HepG2 (cell line): ENCODE data around the gene CAMK2D. TPM values are rescaled to one million over a fixed set of nuclear protein-coding genes. Genes with fewer than 3 reads are reported as not detected.

ENCODE experiments used
- ATAC-seq: fragments of 200-7000 bp; cut with Tn5 transposase; 3 replicates; pipeline ENCODE4 v1.9.1; 2020; ENCODE audit warnings: mild to moderate bottlenecking, moderate library complexity
- BruUV-seq: library from RNA; stranded (reverse); fragments of 400-500 nt; replicated peaks from 2 replicates; lab custom pipeline; 2021; lab: Mats Ljungman, UMichigan
- CTCF ChIA-PET: fragments of 300-600 bp; formaldehyde crosslinking; extraction: SDS; loops from one replicate; lab custom pipeline; 2021; ENCODE audit warnings: low total read pairs, inconsistent platforms, low intra/inter-chr PET ratio; lab: Yijun Ruan, JAX
- POLR2A ChIA-PET: fragments of 350-600 bp; sonication (Branson Sonifier 250); formaldehyde crosslinking; loops from one replicate; lab custom pipeline; 2020; ENCODE audit warnings: antibody characterized with exemption, inconsistent platforms; lab: Yijun Ruan, JAX
- DNase-seq: peaks from one replicate; pipeline ENCODE4 v3.0.0-alpha.2; 2015; ENCODE audit warnings: low spot score
- FAIRE-seq: peaks from 3 replicates; lab custom pipeline; 2011; peaks lifted over from hg19 to GRCh38; lab: Jason Lieb, UNC
- H2AFZ ChIP-seq: one replicate; pipeline ENCODE4 v1.6.1; 2011; ENCODE audit warnings: low read length, inconsistent platforms
- H3K27ac ChIP-seq: fragments of 300-600 bp; 3 replicates; pipeline ENCODE4 v1.8.0; 2011; ENCODE audit warnings: mixed run types, mild to moderate bottlenecking, mixed read lengths, low read length, inconsistent platforms; ENCODE audit not compliant: insufficient read depth; ENCODE audit errors: extremely low read length
- H3K27me3 ChIP-seq, 2 experiments: fragments of 200-600 bp in 1 of 2; 2 replicates in 1 of 2; 3 replicates in 1 of 2; pipeline versions ENCODE4 v1.6.0 to v1.8.0; 2011; ENCODE audit warnings: low read length in 2 of 2, mild to moderate bottlenecking in 2 of 2, moderate library complexity in 2 of 2, inconsistent platforms in 1 of 2; ENCODE audit not compliant: insufficient read depth in 2 of 2, control insufficient read depth in 1 of 2
- H3K36me3 ChIP-seq, 2 experiments: fragments of 200-600 bp in 1 of 2; replicated peaks in 1 of 2; 2 replicates in 1 of 2; 3 replicates in 1 of 2; pipeline versions ENCODE4 v1.5.1 to v1.8.0; 2011; ENCODE audit warnings: low read length in 2 of 2, inconsistent platforms in 1 of 2; ENCODE audit not compliant: insufficient read depth in 2 of 2, control insufficient read depth in 1 of 2
- H3K4me1 ChIP-seq: 2 replicates; pipeline ENCODE4 v1.5.1; 2012; ENCODE audit warnings: low read length, inconsistent platforms; ENCODE audit not compliant: insufficient read depth
- H3K4me2 ChIP-seq: 2 replicates; pipeline ENCODE4 v1.6.0; 2011; ENCODE audit warnings: low read depth, low read length, inconsistent platforms
- H3K4me3 ChIP-seq, 3 experiments: fragments of 200-600 bp in 1 of 3; sonication (generic), shearing (Covaris generic) in 1 of 3; replicated peaks in 1 of 3; 2 replicates each; pipeline ENCODE4 v1.5.1; 2011 to 2016; ENCODE audit warnings: low read length in 3 of 3, inconsistent platforms in 2 of 3, low read depth in 2 of 3, mild to moderate bottlenecking in 2 of 3, control low read depth in 1 of 3, mixed read lengths in 1 of 3; ENCODE audit not compliant: insufficient read depth in 1 of 3
- H3K79me2 ChIP-seq: one replicate; pipeline ENCODE4 v1.6.1; 2011; ENCODE audit warnings: low read length, inconsistent platforms; ENCODE audit not compliant: insufficient read depth
- H3K9ac ChIP-seq: 2 replicates; pipeline ENCODE4 v1.6.0; 2011; ENCODE audit warnings: mild to moderate bottlenecking, low read depth, low read length, inconsistent platforms; ENCODE audit not compliant: insufficient read depth
- H3K9me3 ChIP-seq: 2 replicates; pipeline ENCODE4 v1.5.1; 2012; ENCODE audit warnings: mild to moderate bottlenecking, low read length
- H4K20me1 ChIP-seq: 2 replicates; pipeline ENCODE4 v1.6.0; 2011; ENCODE audit warnings: inconsistent platforms, mild to moderate bottlenecking, low read length, moderate library complexity; ENCODE audit not compliant: insufficient read depth
- BATF2 ChIP-seq: sonication (generic); formaldehyde crosslinking; IDR thresholded peaks from 2 replicates; pipeline ENCODE4 v1.8.0; 2022; ENCODE audit warnings: mild to moderate bottlenecking, missing genetic modification reagents, moderate library complexity
- CSRNP2 ChIP-seq: sonication (generic); formaldehyde crosslinking; conservative IDR thresholded peaks from 2 replicates; pipeline ENCODE4 v1.8.0; 2022; ENCODE audit warnings: low read depth, missing genetic modification reagents
- ERF ChIP-seq: IDR thresholded peaks from 2 replicates; pipeline ENCODE4 v1.6.1; 2018; ENCODE audit warnings: missing biosample characterization, missing genetic modification reagents
- FOXO1 ChIP-seq: sonication (generic); formaldehyde crosslinking; IDR thresholded peaks from 2 replicates; pipeline ENCODE4 v1.4.0; 2020; ENCODE audit warnings: missing genetic modification reagents
- FOXP4 ChIP-seq: sonication (generic); formaldehyde crosslinking; IDR thresholded peaks from 2 replicates; pipeline ENCODE4 v1.4.0; 2020; ENCODE audit warnings: missing genetic modification reagents
- IRF9 ChIP-seq: sonication (generic); formaldehyde crosslinking; IDR thresholded peaks from 2 replicates; pipeline ENCODE4 v1.8.0; 2022; ENCODE audit warnings: missing genetic modification reagents, mild to moderate bottlenecking, borderline replicate concordance
- KAT2B ChIP-seq: fragments of 150-350 bp; IDR thresholded peaks from 2 replicates; pipeline ENCODE4 v1.6.1; 2014; ENCODE audit warnings: low read depth, low read length, borderline replicate concordance
- KDM1A ChIP-seq: IDR thresholded peaks from 2 replicates; pipeline ENCODE4 v1.6.1; 2016; ENCODE audit warnings: missing compliant biosample characterization
- SNRNP70 ChIP-seq: fragments of 200-400 bp; formaldehyde crosslinking; IDR thresholded peaks from 2 replicates; pipeline ENCODE4 v1.6.1; 2017; ENCODE audit warnings: mild to moderate bottlenecking, low read depth, low read length, moderate library complexity
- SRY ChIP-seq: sonication (generic); formaldehyde crosslinking; IDR thresholded peaks from 2 replicates; pipeline ENCODE4 v1.8.0; 2022; ENCODE audit warnings: mild to moderate bottlenecking, missing genetic modification reagents
- TARDBP ChIP-seq: sonication (generic); formaldehyde crosslinking; IDR thresholded peaks from 2 replicates; pipeline ENCODE4 v1.8.0; 2022; ENCODE audit warnings: mild to moderate bottlenecking, missing genetic modification reagents
- TMF1 ChIP-seq: sonication (generic); formaldehyde crosslinking; IDR thresholded peaks from 2 replicates; pipeline ENCODE4 v1.8.1; 2022; ENCODE audit warnings: low read depth, missing genetic modification reagents
- ZBTB44 ChIP-seq: sonication (generic); formaldehyde crosslinking; IDR thresholded peaks from 2 replicates; pipeline ENCODE4 v1.4.0; 2020; ENCODE audit warnings: missing genetic modification reagents
- ZNF296 ChIP-seq: sonication (generic); formaldehyde crosslinking; conservative IDR thresholded peaks from 2 replicates; pipeline ENCODE4 v1.5.0; 2020; ENCODE audit warnings: mild to moderate bottlenecking, missing genetic modification reagents
- ZNF34 ChIP-seq: sonication (generic); formaldehyde crosslinking; IDR thresholded peaks from 2 replicates; pipeline ENCODE4 v1.4.0; 2020; ENCODE audit warnings: mild to moderate bottlenecking, missing genetic modification reagents, borderline replicate concordance
- ZNF549 ChIP-seq: sonication (generic); formaldehyde crosslinking; IDR thresholded peaks from 2 replicates; pipeline ENCODE4 v1.5.0; 2020; ENCODE audit warnings: missing genetic modification reagents
- ZNF619 ChIP-seq: sonication (generic); formaldehyde crosslinking; IDR thresholded peaks from 2 replicates; pipeline ENCODE4 v1.4.0; 2020; ENCODE audit warnings: mild to moderate bottlenecking, missing genetic modification reagents
- ZNF883 ChIP-seq: sonication (generic); formaldehyde crosslinking; IDR thresholded peaks from 2 replicates; pipeline ENCODE4 v1.5.1; 2020; ENCODE audit warnings: mild to moderate bottlenecking, missing genetic modification reagents; ENCODE audit errors: not compliant biosample characterization
- in situ Hi-C: cut with HindIII; loops from 2 replicates; pipeline ENCODE4 v1.10.0; 2017; ENCODE audit warnings: low pct_unique_long_range_greater_than_20kb; ENCODE audit not compliant: extremely low pct_ligation_motif_present
- intact Hi-C: fragments of 100-400 bp; cut with micrococcal nuclease; formaldehyde crosslinking; loops from one replicate; pipeline ENCODE4 v1.10.0; 2022; ENCODE audit not compliant: unreplicated experiment
- polyA plus RNA-seq, 8 experiments: library from polyadenylated mRNA; depleted of rRNA in 3 of 8; stranded (reverse) in 7 of 8; unstranded in 1 of 8; fragments of >200 nt; fragmentation: Illumina TruSeq in 4 of 8; extraction: Trizol in 4 of 8; gene quantifications; 2 replicates each; pipeline versions ENCODE4 v1.2.1 to v1.2.3, GENCODE V29; 2011 to 2016; ENCODE audit warnings: low read depth in 4 of 8, missing spikeins in 1 of 8, mixed read lengths in 1 of 8; ENCODE audit not compliant: insufficient read depth in 1 of 8
- total RNA-seq, 5 experiments: library from RNA; depleted of rRNA; stranded (reverse); fragments of >200 nt; fragmentation: Illumina TruSeq; extraction: Trizol; gene quantifications; 2 replicates each; pipeline ENCODE4 v1.2.3, GENCODE V29; 2016; ENCODE audit warnings: low read depth in 1 of 5

Gene CAMK2D
- total and polyA plus RNA-seq, 2 of the 13 experiments (the other 11 are each of a cell fraction or from before 2014, with no cell fraction given) = 18.0 to 65.4 TPM

GRCh38 chr4:113637363-113637762 lies 124.2 kb downstream of the CAMK2D start (continued):
- TF ChIP-seq ZNF34 (CRISPR knock-in tag) = no peak
- TF ChIP-seq ZNF619 (CRISPR knock-in tag) = no peak
- no peak for TF ChIP-seq FOXO1 (CRISPR knock-in tag)
- TF ChIP-seq ERF (CRISPR knock-in tag) = no peak
- no peak for TF ChIP-seq IRF9
- no peak for TF ChIP-seq FOXP4 (CRISPR knock-in tag)
- TF ChIP-seq ZNF296 = no peak
- no peak for TF ChIP-seq BATF2 (CRISPR knock-in tag)

GRCh38 chr4:113636877-113637276 lies 124.7 kb downstream of the CAMK2D start:
- POLR2A ChIA-PET = interaction anchor here (0.6 to 1.0 kb wide), 2 partner anchors 122 to 124 kb away, joined by 3 read pairs; no protein-coding TSS in a partner anchor
- intact Hi-C loops (no loop called here), in situ Hi-C loops (no loop called here)
- Histone ChIP-seq H3K4me3 (no peak overlapping the region), H4K20me1 (no peaks in the 10 kb centered on the region), H2AFZ (no peak overlapping the region), H3K4me1 (peaks cover 76% of the 10 kb centered on the region), H3K4me2 (peak overlapping the region; percentile 54), H3K27me3 (no peaks in the 10 kb centered on the region), H3K9ac (no peak overlapping the region), H3K9me3 (no peaks in the 10 kb centered on the region), H3K79me2 (peaks cover 18% of the 10 kb centered on the region), H3K36me3 (no peaks in the 10 kb centered on the region), H3K27ac (peak overlapping the region; percentile 16)
- FAIRE-seq (no peak), DNase-seq (no peak), ATAC-seq (peak; percentile 39)
- TF ChIP-seq ZBTB44 (no peak), KDM1A (CRISPR knock-in tag) (no peak), CSRNP2 (CRISPR knock-in tag) (no peak), ZNF549 (no peak), SRY (CRISPR knock-in tag) (no peak), SNRNP70 (no peak), KAT2B (no peak), ZNF883 (CRISPR knock-in tag) (no peak), TMF1 (CRISPR knock-in tag) (no peak), TARDBP (CRISPR knock-in tag) (no peak)
- BruUV-seq = no TSS peak
- CTCF ChIA-PET = no interaction called here
